Fibroblast of villous mesenchyme (primary cell): ENCODE results near the gene HCRTR1. TPM values are rescaled to one million over a fixed set of nuclear protein-coding genes. Genes with fewer than 3 reads are reported as not detected.

ENCODE experiments used
- DNase-seq: peaks from one replicate; pipeline ENCODE4 v3.0.0-alpha.2; 2010; ENCODE audit warnings: low read depth
- H3K4me3 ChIP-seq: 2 replicates; pipeline ENCODE4 v1.5.1; 2011; ENCODE audit warnings: low read depth, mild to moderate bottlenecking, low read length
- total RNA-seq: library from RNA; depleted of rRNA; stranded (reverse); fragments of >200 nt; gene quantifications from 2 replicates; pipeline ENCODE4 v1.2.3, GENCODE V29; 2012
- TF ChIP-seq, protein P1 (sequence below): IDR thresholded peaks from 2 replicates; pipeline ENCODE4 v1.5.1; 2012; ENCODE audit warnings: low read depth, mild to moderate bottlenecking, low read length; ENCODE audit not compliant: insufficient read depth

HCRTR1 gene
- total RNA-seq, 1 donor = under 0.01 TPM

- DNase-seq = no peak
- TF ChIP-seq, protein P1, sequence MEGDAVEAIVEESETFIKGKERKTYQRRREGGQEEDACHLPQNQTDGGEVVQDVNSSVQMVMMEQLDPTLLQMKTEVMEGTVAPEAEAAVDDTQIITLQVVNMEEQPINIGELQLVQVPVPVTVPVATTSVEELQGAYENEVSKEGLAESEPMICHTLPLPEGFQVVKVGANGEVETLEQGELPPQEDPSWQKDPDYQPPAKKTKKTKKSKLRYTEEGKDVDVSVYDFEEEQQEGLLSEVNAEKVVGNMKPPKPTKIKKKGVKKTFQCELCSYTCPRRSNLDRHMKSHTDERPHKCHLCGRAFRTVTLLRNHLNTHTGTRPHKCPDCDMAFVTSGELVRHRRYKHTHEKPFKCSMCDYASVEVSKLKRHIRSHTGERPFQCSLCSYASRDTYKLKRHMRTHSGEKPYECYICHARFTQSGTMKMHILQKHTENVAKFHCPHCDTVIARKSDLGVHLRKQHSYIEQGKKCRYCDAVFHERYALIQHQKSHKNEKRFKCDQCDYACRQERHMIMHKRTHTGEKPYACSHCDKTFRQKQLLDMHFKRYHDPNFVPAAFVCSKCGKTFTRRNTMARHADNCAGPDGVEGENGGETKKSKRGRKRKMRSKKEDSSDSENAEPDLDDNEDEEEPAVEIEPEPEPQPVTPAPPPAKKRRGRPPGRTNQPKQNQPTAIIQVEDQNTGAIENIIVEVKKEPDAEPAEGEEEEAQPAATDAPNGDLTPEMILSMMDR = no peak
- H3K4me3 ChIP-seq = no peak overlapping the region
These were observed 36.9 kb downstream of the HCRTR1 start for GRCh38 chr1:31654474-31654776.

DNA sequence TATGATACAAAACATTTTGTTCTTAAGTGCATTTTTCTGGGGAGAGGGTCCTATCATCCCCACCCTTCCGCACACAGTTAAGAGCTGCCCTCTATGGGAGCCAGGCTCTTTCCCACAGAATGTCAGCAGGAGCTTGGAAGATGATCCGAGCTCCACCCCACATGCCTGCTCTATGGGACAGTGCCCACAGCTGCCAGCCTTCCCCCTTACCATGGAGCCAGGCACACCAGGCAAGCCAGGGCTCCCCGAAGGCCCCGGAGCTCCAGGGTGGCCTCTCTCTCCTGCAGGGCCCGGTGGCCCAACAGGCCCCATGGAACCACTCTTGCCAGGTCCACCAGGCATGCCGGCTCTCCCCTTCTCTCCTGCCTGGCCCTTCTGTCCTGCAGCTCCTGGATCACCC, 37.6 kb downstream of the HCRTR1 start:
- TF ChIP-seq, protein P1 = no peak
- H3K4me3 ChIP-seq = no peak overlapping the region

DNA sequence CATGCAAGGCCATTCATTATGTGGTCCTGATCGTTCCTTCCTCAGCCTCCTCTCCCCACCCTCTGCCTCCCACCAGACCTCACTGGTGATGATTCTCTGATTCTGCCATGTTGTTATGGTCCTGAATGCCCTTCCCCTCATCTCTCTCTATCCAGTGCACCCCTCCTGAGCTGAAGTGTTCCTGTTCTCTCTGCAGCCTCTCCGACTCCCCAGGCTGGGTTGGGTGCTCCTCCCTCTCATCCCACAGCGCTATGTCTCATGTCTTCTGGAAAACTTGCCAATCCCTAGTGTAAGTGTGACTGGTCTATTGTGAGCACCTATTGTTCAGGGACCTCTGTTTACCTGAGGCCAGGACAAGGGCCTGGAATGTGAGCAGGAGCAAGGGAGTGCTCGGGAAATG, 38.3 kb downstream of the HCRTR1 start:
- no peak overlapping the region for H3K4me3 ChIP-seq
- DNase-seq = no peak
- TF ChIP-seq, protein P1 = no peak

More for the DNA sequence above, 37.6 kb downstream of the HCRTR1 start:
- DNase-seq = no peak

DNA sequence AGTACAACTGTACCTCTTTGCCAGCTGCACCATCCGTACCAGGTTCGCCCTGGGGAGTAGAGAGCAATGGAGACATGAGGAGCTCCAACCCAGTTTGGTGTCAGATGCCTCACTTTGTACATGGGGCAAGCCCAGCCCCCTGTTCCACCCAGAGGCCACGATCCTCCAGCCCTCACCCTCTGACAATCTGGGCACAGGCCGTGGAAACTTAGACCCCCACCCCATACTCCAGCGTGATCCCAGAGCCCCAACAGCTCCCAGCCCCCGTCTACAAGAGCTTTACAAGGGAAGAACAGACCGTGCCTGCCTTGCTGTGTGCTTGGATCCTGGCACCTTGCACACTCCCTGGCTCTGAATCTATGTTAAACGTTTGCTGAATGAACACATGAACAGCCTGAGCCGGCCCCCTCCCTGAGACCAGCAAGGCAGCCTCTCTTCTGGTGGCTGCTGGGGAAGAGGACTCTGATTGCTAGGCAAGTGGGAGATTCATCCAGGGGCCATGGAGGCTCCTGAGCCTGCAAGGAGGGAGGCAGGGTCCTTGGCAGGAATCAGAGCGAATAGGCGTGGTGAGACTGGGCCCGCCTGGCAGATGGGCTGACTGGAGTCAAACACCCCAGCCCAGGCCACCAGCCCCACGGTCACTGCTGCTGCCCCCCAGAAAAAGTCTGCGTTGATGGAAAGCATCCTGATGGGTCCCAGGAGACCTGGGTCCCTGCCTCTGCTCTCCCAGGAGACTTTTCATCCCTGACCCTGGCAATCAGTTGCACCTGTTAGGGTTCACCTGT, 39.7 kb downstream of the HCRTR1 start:
- no peak for DNase-seq
- TF ChIP-seq, protein P1 = no peak
- H3K4me3 ChIP-seq = no peak overlapping the region

GRCh38 chr1:31657972-31658510, 40.6 kb downstream of the HCRTR1 start:
- H3K4me3 ChIP-seq = no peak overlapping the region
- DNase-seq = no peak
- TF ChIP-seq, protein P1 = no peak

GRCh38 chr1:31658721-31659120, 41.2 kb downstream of the HCRTR1 start:
- H3K4me3 ChIP-seq = no peak overlapping the region
- DNase-seq = no peak
- TF ChIP-seq, protein P1 = no peak

DNA sequence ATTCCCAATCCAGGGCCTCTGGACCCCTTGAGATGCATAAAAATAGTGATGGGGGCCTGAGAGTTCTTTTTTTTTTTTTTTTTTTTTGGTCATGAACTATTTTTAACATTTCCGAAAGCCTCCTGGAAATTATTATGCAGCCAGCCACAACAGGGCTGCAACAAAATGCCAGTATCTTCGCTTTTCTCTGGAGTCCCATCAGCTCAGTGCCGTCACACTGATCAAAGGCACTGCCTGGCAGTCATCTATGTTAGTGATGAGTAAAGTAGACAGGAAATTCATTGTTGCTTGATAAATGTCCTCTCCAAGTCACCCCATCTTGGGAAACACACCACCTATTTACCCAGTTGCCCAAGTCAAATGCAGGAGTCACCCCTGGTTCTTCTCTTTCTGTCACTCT, 42.4 kb downstream of the HCRTR1 start:
- TF ChIP-seq, protein P1 = no peak
- DNase-seq = no peak

More for the DNA sequence above, 42.4 kb downstream of the HCRTR1 start:
- H3K4me3 ChIP-seq = no peak overlapping the region
